ENCODE results near the gene TRMT2B. TPM values are rescaled to one million over a fixed set of nuclear protein-coding genes. Genes with fewer than 3 reads are reported as not detected.

Gene TRMT2B, protein sequence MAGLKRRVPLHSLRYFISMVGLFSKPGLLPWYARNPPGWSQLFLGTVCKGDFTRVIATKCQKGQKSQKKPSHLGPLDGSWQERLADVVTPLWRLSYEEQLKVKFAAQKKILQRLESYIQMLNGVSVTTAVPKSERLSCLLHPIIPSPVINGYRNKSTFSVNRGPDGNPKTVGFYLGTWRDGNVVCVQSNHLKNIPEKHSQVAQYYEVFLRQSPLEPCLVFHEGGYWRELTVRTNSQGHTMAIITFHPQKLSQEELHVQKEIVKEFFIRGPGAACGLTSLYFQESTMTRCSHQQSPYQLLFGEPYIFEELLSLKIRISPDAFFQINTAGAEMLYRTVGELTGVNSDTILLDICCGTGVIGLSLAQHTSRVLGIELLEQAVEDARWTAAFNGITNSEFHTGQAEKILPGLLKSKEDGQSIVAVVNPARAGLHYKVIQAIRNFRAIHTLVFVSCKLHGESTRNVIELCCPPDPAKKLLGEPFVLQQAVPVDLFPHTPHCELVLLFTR
- 10 to 100 TPM; 15.1 to 19.6 TPM for total RNA-seq
- polyA plus RNA-seq = 1 to 10 TPM; 6.3 TPM
- long read RNA-seq, donor 1, partial matches to known transcripts = 2 of 17 reads
- long read RNA-seq, donor 1, other reads (novel, unspliced or antisense) = 13 of 17 reads
- long read RNA-seq, donor 2, partial matches to known transcripts = 0 of 2 reads
- long read RNA-seq, donor 2, other reads (novel, unspliced or antisense) = 2 of 2 reads

DNA sequence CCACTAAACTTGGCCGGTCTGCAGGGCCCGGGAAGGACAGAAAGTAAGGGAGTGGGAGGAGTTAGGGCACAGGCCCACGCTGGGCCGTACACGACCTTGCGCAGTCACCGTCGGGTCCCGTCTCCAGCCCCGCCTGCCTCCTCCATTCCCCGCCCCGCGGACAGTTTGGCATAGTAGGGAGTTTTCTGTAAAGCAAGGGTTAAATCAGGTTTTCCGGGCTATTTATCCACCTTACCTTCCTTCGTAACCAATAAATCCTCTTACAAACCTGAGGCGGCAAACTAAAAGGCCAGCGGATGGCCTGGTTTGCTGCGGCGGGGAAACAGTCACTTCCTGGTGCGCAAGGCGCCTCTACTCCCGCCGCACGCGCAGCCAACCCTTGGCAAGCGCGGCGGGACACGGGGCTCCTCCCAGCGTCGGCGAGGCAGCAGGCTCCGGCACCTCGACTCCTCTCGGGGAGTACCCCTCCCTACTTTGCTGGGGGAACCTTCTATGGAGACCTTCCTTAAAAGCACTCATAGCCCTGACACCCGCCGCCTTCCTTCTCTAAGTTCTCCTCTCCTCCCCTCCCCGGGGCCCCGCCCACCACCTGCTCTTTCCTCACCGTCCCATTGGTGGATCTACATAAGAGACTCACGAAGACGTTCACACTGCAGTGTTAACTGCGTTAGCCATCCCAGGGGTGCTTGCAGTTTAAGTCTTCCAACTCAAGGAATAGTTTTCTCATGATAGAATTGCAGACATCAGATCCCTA is at the start of gene TRMT2B:
TSS of gene TRMT2B (minus strand) at position 563 of the 754 bp plus-strand sequence. CDS start 9,822 bp downstream, outside the sequence.
- Histone ChIP-seq H3K9me3 (ENCODE audit: control insufficient read depth, low read length) (no peaks in the 10 kb centered on the region), H3K36me3 (ENCODE audit: control insufficient read depth in 1 of 2, insufficient read depth in 2 of 2, low read length in 1 of 2) (no peaks in the 10 kb centered on the region), H3K27me3 (ENCODE audit: control insufficient read depth in 1 of 2, insufficient read depth in 2 of 2, low read length in 1 of 2) (no peaks in the 10 kb centered on the region), H3K27ac (ENCODE audit: low read depth in 1 of 2, low read length in 2 of 2) (peak within 1 kb of the TSS in 1 of 2 donors; percentile 73), H3K4me1 (ENCODE audit: control insufficient read depth in 1 of 2, insufficient read depth in 2 of 2, low read length in 2 of 2) (no peaks in the 10 kb centered on the region), H3K4me3 (ENCODE audit: low read length in 2 of 2) (peak within 1 kb of the TSS; percentile 60 to 66)
- intact Hi-C loops (cut with DNase I) = loop anchor here (5.0 kb wide), 2 partner anchors 46 to 156 kb away; partner anchors contain the start of gene CENPI (in 2 of the 2)
- WGBS, 2 donors = 0 to 27% methylated on average over 43 of the region's 43 CpGs
- DNase-seq = peak; percentile 88 to 91
- ATAC-seq (ENCODE audit: low FRiP score) = peak; percentile 95

DNA sequence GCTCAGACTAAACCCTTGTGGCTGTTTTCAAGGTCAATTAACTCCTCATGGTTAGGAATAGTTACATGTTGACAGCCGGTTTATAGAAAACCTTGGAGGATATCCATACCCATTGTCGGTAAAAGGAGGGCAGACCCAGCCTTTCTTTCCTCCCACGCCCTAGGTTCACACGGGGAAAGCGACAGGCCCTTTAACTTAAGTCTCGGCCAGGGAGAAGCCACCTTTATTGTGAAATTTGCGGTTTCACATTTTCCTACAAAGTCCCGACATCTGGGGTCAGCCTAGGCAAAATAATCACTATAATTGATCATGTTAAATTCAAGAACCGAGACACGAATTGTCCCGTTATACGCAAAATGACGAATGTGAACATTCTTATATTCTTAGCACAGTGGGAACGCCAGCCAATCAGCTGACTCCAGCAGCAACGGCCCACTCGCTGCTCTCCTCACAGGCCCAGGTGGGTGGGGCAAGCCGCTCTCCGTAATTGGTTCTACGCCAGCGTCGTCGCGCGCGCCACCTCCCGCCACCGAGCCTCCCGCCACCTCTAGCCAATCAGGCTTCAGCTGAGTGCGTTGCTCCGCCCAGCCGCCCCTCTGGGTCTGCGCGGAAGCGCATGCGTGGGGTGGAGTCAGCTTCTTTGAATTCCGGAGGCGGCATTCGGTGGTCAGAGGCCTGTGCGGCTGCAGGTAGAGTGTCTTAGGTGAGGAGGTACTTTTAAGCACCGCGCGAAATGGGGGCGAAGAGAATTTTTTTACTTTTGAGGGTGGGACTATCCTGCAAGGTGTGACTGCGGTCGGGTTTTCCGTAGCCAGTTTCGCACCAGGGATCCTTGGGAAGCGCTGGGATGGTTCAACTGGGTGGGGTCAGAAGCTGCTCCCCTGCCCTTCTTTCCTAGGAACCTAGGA is 45.9 kb upstream of the TRMT2B start, which contains the start of gene CENPI:
TSS of gene CENPI (plus strand) at position 659 of the 908 bp plus-strand sequence. CDS start 2,867 bp downstream, outside the sequence.
- intact Hi-C loops (cut with DNase I) = loop anchor here (5.0 kb wide), 1 partner anchor 45 kb away; the partner anchor contains the start of gene TRMT2B (in 2 of the 2)
- WGBS, 2 donors = 0 to 36% methylated on average over 48 of the region's 48 CpGs
- H3K27ac ChIP-seq (ENCODE audit: low read depth in 1 of 2, low read length in 2 of 2) = peak within 1 kb of the TSS in 1 of 2 donors; percentile 71

DNA sequence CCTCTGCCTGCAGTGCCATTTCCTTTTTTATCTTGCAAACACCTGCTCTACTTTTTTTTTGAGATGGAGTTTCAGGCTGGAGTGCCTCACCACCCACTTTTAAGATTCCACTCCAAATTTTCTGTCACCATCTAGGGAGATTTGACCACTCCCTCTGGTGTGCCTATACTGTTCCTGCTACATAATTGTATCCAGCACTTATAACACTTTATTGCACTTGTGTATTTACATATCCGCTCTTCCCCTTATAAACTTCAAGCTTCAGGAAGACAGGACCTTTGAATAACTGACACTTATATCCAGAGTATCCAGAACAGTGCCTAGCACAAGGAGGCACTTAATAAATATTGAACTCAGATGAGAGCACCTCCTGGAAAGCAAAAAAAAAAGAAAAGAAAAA is 39.9 kb upstream of the TRMT2B start:
- no peaks in the 10 kb centered on the region for H3K27me3 ChIP-seq (ENCODE audit: control insufficient read depth in 1 of 2, insufficient read depth in 2 of 2, low read length in 1 of 2)
- H3K9me3 ChIP-seq (ENCODE audit: control insufficient read depth, low read length) = no peaks in the 10 kb centered on the region
- no peak overlapping the region for H3K4me3 ChIP-seq (ENCODE audit: low read length in 2 of 2)
- ATAC-seq (ENCODE audit: low FRiP score) (no peak), DNase-seq (no peak)
- 90 to 96% methylated on average over 1 of the region's 1 CpG for WGBS, 2 donors
- H3K36me3 ChIP-seq (ENCODE audit: control insufficient read depth in 1 of 2, insufficient read depth in 2 of 2, low read length in 1 of 2) = peaks cover 0 to 1% of the 10 kb centered on the region in 2 donors
- intact Hi-C loops (cut with DNase I) = no loop called here
- no peak overlapping the region for H3K27ac ChIP-seq (ENCODE audit: low read depth in 1 of 2, low read length in 2 of 2)
- H3K4me1 ChIP-seq (ENCODE audit: control insufficient read depth in 1 of 2, insufficient read depth in 2 of 2, low read length in 2 of 2) = no peaks in the 10 kb centered on the region

More for the DNA sequence above, 45.9 kb upstream of the TRMT2B start, which contains the start of gene CENPI:
- DNase-seq (peak; percentile 95 to 97), ATAC-seq (ENCODE audit: low FRiP score) (peak; percentile 99)
- no peaks in the 10 kb centered on the region for H3K9me3 ChIP-seq (ENCODE audit: control insufficient read depth, low read length)
- H3K27me3 ChIP-seq (ENCODE audit: control insufficient read depth in 1 of 2, insufficient read depth in 2 of 2, low read length in 1 of 2) = no peaks in the 10 kb centered on the region
- H3K36me3 ChIP-seq (ENCODE audit: control insufficient read depth in 1 of 2, insufficient read depth in 2 of 2, low read length in 1 of 2) = peaks cover 0 to 1% of the 10 kb centered on the region in 2 donors
- peak within 1 kb of the TSS in 1 of 2 donors; percentile 48 for H3K4me3 ChIP-seq (ENCODE audit: low read length in 2 of 2)
- H3K4me1 ChIP-seq (ENCODE audit: control insufficient read depth in 1 of 2, insufficient read depth in 2 of 2, low read length in 2 of 2) = no peaks in the 10 kb centered on the region

DNA sequence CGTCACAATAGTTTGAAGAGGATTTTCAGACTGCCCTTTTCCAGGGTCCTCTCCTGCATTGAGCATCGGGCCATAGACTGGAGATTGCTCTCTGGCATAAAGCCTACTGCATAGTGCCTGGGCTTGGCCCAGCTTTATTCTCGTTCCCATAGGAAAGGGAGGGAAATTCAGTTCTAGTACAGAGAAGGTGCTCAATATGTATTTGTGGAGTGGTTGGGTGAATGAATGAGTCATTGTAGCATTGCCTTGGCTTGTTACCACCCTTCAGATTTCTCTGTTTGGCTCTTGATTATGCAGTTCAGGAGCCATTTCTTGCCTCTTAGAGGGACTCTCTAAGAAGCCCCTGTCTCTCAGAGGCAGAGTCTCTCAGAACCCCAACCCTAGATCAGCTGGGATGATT is 29.3 kb upstream of the TRMT2B start:
- Histone ChIP-seq H3K9me3 (ENCODE audit: control insufficient read depth, low read length) (no peaks in the 10 kb centered on the region), H3K27me3 (ENCODE audit: control insufficient read depth in 1 of 2, insufficient read depth in 2 of 2, low read length in 1 of 2) (no peaks in the 10 kb centered on the region), H3K36me3 (ENCODE audit: control insufficient read depth in 1 of 2, insufficient read depth in 2 of 2, low read length in 1 of 2) (no peaks in the 10 kb centered on the region), H3K27ac (ENCODE audit: low read depth in 1 of 2, low read length in 2 of 2) (no peak overlapping the region), H3K4me3 (ENCODE audit: low read length in 2 of 2) (no peak overlapping the region), H3K4me1 (ENCODE audit: control insufficient read depth in 1 of 2, insufficient read depth in 2 of 2, low read length in 2 of 2) (no peaks in the 10 kb centered on the region)
- DNase-seq (no peak), ATAC-seq (ENCODE audit: low FRiP score) (no peak)
- intact Hi-C loops (cut with DNase I) = no loop called here
- 45 to 54% methylated on average over 3 of the region's 3 CpGs for WGBS, 2 donors

DNA sequence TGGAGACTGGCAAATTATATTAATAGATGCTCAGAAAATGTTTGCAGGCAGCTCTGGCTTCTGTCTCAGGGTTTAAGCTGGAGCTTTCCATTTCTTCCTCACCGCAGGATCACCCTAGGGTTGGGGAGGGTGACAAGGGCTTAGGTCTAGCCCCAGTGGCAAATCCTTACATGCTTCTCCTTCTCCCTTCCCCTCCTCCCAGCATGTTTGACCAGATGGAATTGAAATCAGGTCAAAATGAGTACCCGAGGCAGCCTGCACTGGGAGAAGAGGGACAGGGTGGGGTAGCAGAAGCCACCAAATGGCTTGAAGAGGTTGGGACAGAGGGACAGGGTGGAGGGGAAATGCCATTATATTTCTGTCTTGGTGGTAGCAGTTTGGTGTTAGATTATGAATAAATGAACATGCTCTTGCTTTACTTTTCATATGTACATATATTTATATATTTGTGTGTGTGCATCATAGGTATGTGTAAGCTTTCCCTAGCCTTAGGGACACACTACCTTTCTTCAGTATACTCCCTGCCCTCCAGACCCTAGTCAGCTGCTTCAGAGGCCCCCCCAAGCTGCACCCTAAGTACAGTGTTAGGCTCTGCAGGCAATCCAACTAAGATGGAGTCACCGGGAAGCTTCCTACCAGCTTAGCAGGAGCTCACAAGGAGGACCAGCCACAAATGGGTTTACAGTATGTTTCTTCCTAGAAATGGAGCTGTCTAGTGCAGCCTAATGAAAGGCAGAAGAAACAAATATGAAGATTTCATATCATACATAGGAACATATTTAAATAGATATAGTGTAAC is 28.6 kb upstream of the TRMT2B start:
- intact Hi-C loops (cut with DNase I) = no loop called here
- H3K27me3 ChIP-seq (ENCODE audit: control insufficient read depth in 1 of 2, insufficient read depth in 2 of 2, low read length in 1 of 2) = no peaks in the 10 kb centered on the region
- H3K4me1 ChIP-seq (ENCODE audit: control insufficient read depth in 1 of 2, insufficient read depth in 2 of 2, low read length in 2 of 2) = no peaks in the 10 kb centered on the region
- no peaks in the 10 kb centered on the region for H3K36me3 ChIP-seq (ENCODE audit: control insufficient read depth in 1 of 2, insufficient read depth in 2 of 2, low read length in 1 of 2)
- H3K9me3 ChIP-seq (ENCODE audit: control insufficient read depth, low read length) = no peaks in the 10 kb centered on the region
- WGBS, 2 donors = 42 to 50% methylated on average over 3 of the region's 3 CpGs
- ATAC-seq (ENCODE audit: low FRiP score) (no peak), DNase-seq (no peak)
- no peak overlapping the region for H3K27ac ChIP-seq (ENCODE audit: low read depth in 1 of 2, low read length in 2 of 2)
- no peak overlapping the region for H3K4me3 ChIP-seq (ENCODE audit: low read length in 2 of 2)

DNA sequence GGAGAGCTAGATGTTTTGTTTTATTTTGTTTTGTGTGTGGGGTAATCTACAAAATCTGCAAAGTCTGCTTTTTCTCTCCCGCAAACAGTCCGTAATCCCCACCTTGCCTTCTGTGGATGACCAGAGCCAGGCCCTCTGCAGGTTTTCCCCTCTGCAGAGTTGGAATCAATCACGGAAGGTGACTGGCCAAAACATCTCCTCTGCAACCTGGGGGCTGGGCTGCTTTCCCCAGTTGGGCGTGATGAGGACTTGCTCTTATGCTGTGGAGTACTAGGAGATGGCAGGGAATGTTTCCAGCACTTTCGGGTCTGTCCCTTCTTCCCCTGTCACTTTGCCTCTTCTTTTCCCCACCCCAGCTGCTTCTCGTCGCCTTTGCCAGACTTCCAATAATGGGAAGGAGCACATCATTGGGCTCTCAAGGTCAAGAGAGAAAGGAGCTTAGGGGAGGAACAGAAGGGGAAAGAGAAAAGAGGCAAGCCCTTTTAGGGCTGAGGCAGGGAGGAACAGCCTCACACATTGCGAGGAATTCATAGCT is 27.9 kb upstream of the TRMT2B start:
- Histone ChIP-seq H3K36me3 (ENCODE audit: control insufficient read depth in 1 of 2, insufficient read depth in 2 of 2, low read length in 1 of 2) (no peaks in the 10 kb centered on the region), H3K27me3 (ENCODE audit: control insufficient read depth in 1 of 2, insufficient read depth in 2 of 2, low read length in 1 of 2) (no peaks in the 10 kb centered on the region), H3K27ac (ENCODE audit: low read depth in 1 of 2, low read length in 2 of 2) (no peak overlapping the region), H3K4me3 (ENCODE audit: low read length in 2 of 2) (peak overlapping the region; percentile 50 to 63), H3K4me1 (ENCODE audit: control insufficient read depth in 1 of 2, insufficient read depth in 2 of 2, low read length in 2 of 2) (no peaks in the 10 kb centered on the region), H3K9me3 (ENCODE audit: control insufficient read depth, low read length) (no peaks in the 10 kb centered on the region)
- ATAC-seq (ENCODE audit: low FRiP score) = no peak
- 7 to 25% methylated on average over 8 of the region's 8 CpGs for WGBS, 2 donors
- intact Hi-C loops (cut with DNase I) = no loop called here
- no peak for DNase-seq
